Fibroblast of lung (primary cell): ENCODE results near the gene KIAA1755. TPM values are rescaled to one million over a fixed set of nuclear protein-coding genes. Genes with fewer than 3 reads are reported as not detected.

Experiments used
- DNase-seq, 2 donors: peaks; one replicate each; pipeline versions ENCODE4 v3.0.0 to v3.0.0-alpha.2; 2010; ENCODE audit warnings: low read depth in 2 of 2
- H2AFZ ChIP-seq: 2 replicates; pipeline ENCODE4 v1.5.1; 2012; ENCODE audit warnings: low read length, control low read depth, inconsistent platforms
- H3K27ac ChIP-seq: 2 replicates; pipeline ENCODE4 v1.5.1; 2011; ENCODE audit warnings: low read length, control low read depth; ENCODE audit not compliant: insufficient read depth
- H3K27me3 ChIP-seq: 2 replicates; pipeline ENCODE4 v1.5.1; 2011; ENCODE audit warnings: mild to moderate bottlenecking, low read length; ENCODE audit not compliant: control insufficient read depth, insufficient read depth
- H3K36me3 ChIP-seq: 2 replicates; pipeline ENCODE4 v1.5.1; 2011; ENCODE audit warnings: low read length; ENCODE audit not compliant: control insufficient read depth, insufficient read depth
- H3K4me1 ChIP-seq: 2 replicates; pipeline ENCODE4 v1.5.1; 2011; ENCODE audit warnings: low read length; ENCODE audit not compliant: control insufficient read depth, insufficient read depth; ENCODE audit errors: extremely low read depth
- H3K4me2 ChIP-seq: 2 replicates; pipeline ENCODE4 v1.5.1; 2011; ENCODE audit warnings: low read length, control low read depth; ENCODE audit not compliant: insufficient read depth; ENCODE audit errors: extremely low read depth
- H3K4me3 ChIP-seq, 4 experiments: fragments of 200-600 bp in 1 of 4; sonication (generic) in 1 of 4; replicated peaks in 1 of 4; 2 replicates each; pipeline ENCODE4 v1.5.1; 2011 to 2016; ENCODE audit warnings: low read length in 4 of 4, low read depth in 3 of 4, mild to moderate bottlenecking in 3 of 4, control low read depth in 2 of 4, inconsistent platforms in 1 of 4, mixed read lengths in 1 of 4; ENCODE audit not compliant: insufficient read depth in 1 of 4; ENCODE audit errors: control extremely low read depth in 1 of 4
- H3K79me2 ChIP-seq: 2 replicates; pipeline ENCODE4 v1.5.1; 2012; ENCODE audit warnings: mild to moderate bottlenecking, low read length, inconsistent platforms; ENCODE audit not compliant: control insufficient read depth, insufficient read depth
- H3K9ac ChIP-seq: 2 replicates; pipeline ENCODE4 v1.5.1; 2011; ENCODE audit warnings: mild to moderate bottlenecking, low read length, control low read depth; ENCODE audit not compliant: insufficient read depth
- H3K9me3 ChIP-seq: 2 replicates; pipeline ENCODE4 v1.5.1; 2012; ENCODE audit warnings: low read depth, low read length; ENCODE audit not compliant: control insufficient read depth, insufficient read depth
- H4K20me1 ChIP-seq: 2 replicates; pipeline ENCODE4 v1.5.1; 2011; ENCODE audit warnings: low read length; ENCODE audit not compliant: control insufficient read depth, insufficient read depth; ENCODE audit errors: extremely low read depth
- EZH2 ChIP-seq: IDR thresholded peaks from 2 replicates; pipeline ENCODE4 v1.5.1; 2012; ENCODE audit warnings: low read length, control low read depth, mild to moderate bottlenecking; ENCODE audit errors: missing control alignments
- polyA plus RNA-seq, 2 donors: library from polyadenylated mRNA; depleted of rRNA in 1 of 2; stranded (reverse) in 1 of 2; unstranded in 1 of 2; fragments of >200 nt; gene quantifications; 2 replicates each; pipeline ENCODE4 v1.2.1, GENCODE V29; 2011 to 2012; ENCODE audit warnings: missing spikeins in 1 of 2
- total RNA-seq: library from RNA; depleted of rRNA; stranded (reverse); fragments of >200 nt; gene quantifications from 2 replicates; pipeline ENCODE4 v1.2.1, GENCODE V29; 2014
- TF ChIP-seq, protein P1 (sequence below), 2 donors: IDR thresholded peaks in 1 of 2; conservative IDR thresholded peaks in 1 of 2; 1 replicate in 1 of 2; 2 replicates in 1 of 2; pipeline ENCODE4 v1.5.1; 2011 to 2012; ENCODE audit warnings: low read length in 2 of 2, control low read depth in 1 of 2, inconsistent platforms in 1 of 2, low read depth in 1 of 2, mild to moderate bottlenecking in 1 of 2

Gene KIAA1755
- total and polyA plus RNA-seq, 2 donors (not counting 1 experiment from before 2014, with no cell fraction given), result 0.60 to 2.8 TPM

- no peaks in the 10 kb centered on the region for H3K27me3 ChIP-seq
- H3K4me3 ChIP-seq, result no peak overlapping the region
- no peak overlapping the region for H3K4me2 ChIP-seq
- H2AFZ ChIP-seq, result no peak overlapping the region
- no peaks in the 10 kb centered on the region for H3K36me3 ChIP-seq
- H3K27ac ChIP-seq, result no peak overlapping the region
- H4K20me1 ChIP-seq, result no peaks in the 10 kb centered on the region
- DNase-seq, result no peak
- no peaks in the 10 kb centered on the region for H3K79me2 ChIP-seq
- no peaks in the 10 kb centered on the region for H3K9me3 ChIP-seq
- TF ChIP-seq EZH2, result no peak
- TF ChIP-seq, protein P1, sequence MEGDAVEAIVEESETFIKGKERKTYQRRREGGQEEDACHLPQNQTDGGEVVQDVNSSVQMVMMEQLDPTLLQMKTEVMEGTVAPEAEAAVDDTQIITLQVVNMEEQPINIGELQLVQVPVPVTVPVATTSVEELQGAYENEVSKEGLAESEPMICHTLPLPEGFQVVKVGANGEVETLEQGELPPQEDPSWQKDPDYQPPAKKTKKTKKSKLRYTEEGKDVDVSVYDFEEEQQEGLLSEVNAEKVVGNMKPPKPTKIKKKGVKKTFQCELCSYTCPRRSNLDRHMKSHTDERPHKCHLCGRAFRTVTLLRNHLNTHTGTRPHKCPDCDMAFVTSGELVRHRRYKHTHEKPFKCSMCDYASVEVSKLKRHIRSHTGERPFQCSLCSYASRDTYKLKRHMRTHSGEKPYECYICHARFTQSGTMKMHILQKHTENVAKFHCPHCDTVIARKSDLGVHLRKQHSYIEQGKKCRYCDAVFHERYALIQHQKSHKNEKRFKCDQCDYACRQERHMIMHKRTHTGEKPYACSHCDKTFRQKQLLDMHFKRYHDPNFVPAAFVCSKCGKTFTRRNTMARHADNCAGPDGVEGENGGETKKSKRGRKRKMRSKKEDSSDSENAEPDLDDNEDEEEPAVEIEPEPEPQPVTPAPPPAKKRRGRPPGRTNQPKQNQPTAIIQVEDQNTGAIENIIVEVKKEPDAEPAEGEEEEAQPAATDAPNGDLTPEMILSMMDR (conservative IDR thresholded peaks at IDR 0.05 in 1 of 2, IDR thresholded peaks at IDR 0.05 in 1 of 2; ENCODE audit: low read depth in 1 of 2, low read length in 2 of 2), result no peak
- no peak overlapping the region for H3K9ac ChIP-seq
- H3K4me1 ChIP-seq, result peaks cover 11% of the 10 kb centered on the region
Observed at GRCh38 chr20:38203981-38204357, 56.6 kb downstream of the KIAA1755 start.

GRCh38 chr20:38203337-38203980 is 57.1 kb downstream of the KIAA1755 start:
- Histone ChIP-seq H3K9ac (no peak overlapping the region), H4K20me1 (no peaks in the 10 kb centered on the region), H3K4me2 (no peak overlapping the region), H3K79me2 (no peaks in the 10 kb centered on the region), H3K36me3 (no peaks in the 10 kb centered on the region), H3K27ac (no peak overlapping the region), H2AFZ (no peak overlapping the region), H3K27me3 (no peaks in the 10 kb centered on the region), H3K9me3 (no peaks in the 10 kb centered on the region), H3K4me1 (peaks cover 16% of the 10 kb centered on the region), H3K4me3 (no peak overlapping the region)
- TF ChIP-seq, protein P1 (conservative IDR thresholded peaks at IDR 0.05 in 1 of 2, IDR thresholded peaks at IDR 0.05 in 1 of 2; ENCODE audit: low read depth in 1 of 2, low read length in 2 of 2), result no peak
- TF ChIP-seq EZH2, result no peak
- DNase-seq, result no peak

- Histone ChIP-seq H3K4me2 (no peak overlapping the region), H3K4me1 (peaks cover 21% of the 10 kb centered on the region), H3K27me3 (no peaks in the 10 kb centered on the region), H3K4me3 (no peak overlapping the region), H2AFZ (no peak overlapping the region), H3K79me2 (no peaks in the 10 kb centered on the region), H3K27ac (no peak overlapping the region), H4K20me1 (no peaks in the 10 kb centered on the region), H3K36me3 (no peaks in the 10 kb centered on the region), H3K9ac (no peak overlapping the region), H3K9me3 (no peaks in the 10 kb centered on the region)
- TF ChIP-seq, protein P1 (conservative IDR thresholded peaks at IDR 0.05 in 1 of 2, IDR thresholded peaks at IDR 0.05 in 1 of 2; ENCODE audit: low read depth in 1 of 2, low read length in 2 of 2), result no peak
- DNase-seq, result no peak
Observed at GRCh38 chr20:38202982-38203293, 57.6 kb downstream of the KIAA1755 start.
